D721Med (cell line): ENCODE data around the gene SCN9A.

Experiments used
- DNase-seq: peaks from one replicate; pipeline ENCODE4 v3.0.0; 2011; ENCODE audit warnings: low spot score; ENCODE audit not compliant: insufficient read length
- FAIRE-seq: peaks from 2 replicates; lab custom pipeline; 2011; peaks lifted over from hg19 to GRCh38; lab: Jason Lieb, UNC
- CTCF ChIP-seq: IDR thresholded peaks from 2 replicates; pipeline ENCODE4 v1.5.1; 2012; ENCODE audit warnings: mild to moderate bottlenecking, control low read depth; ENCODE audit not compliant: insufficient read depth; ENCODE audit errors: missing control alignments

The SCN9A gene

GRCh38 chr2:166335284-166335683 lies 40.5 kb downstream of the SCN9A start:
- DNase-seq = no peak
- no peak for TF ChIP-seq CTCF
- FAIRE-seq = no peak

GRCh38 chr2:166334805-166335204 lies 40.9 kb downstream of the SCN9A start:
- no peak for TF ChIP-seq CTCF
- DNase-seq (no peak), FAIRE-seq (no peak)

- no peak for DNase-seq
- no peak for TF ChIP-seq CTCF
- FAIRE-seq = no peak
Observed at GRCh38 chr2:166333801-166334200, 41.9 kb downstream of the SCN9A start.

GRCh38 chr2:166332106-166332505 lies 43.6 kb downstream of the SCN9A start:
- no peak for FAIRE-seq
- TF ChIP-seq CTCF = no peak
- DNase-seq = no peak

GRCh38 chr2:166331468-166331867 lies 44.3 kb downstream of the SCN9A start:
- no peak for TF ChIP-seq CTCF
- DNase-seq (no peak), FAIRE-seq (no peak)

- DNase-seq (no peak), FAIRE-seq (no peak)
- no peak for TF ChIP-seq CTCF
Observed at GRCh38 chr2:166329465-166329864, 46.3 kb downstream of the SCN9A start.

- no peak for TF ChIP-seq CTCF
- FAIRE-seq = no peak
- DNase-seq = no peak
Observed at GRCh38 chr2:166328147-166328546, 47.6 kb downstream of the SCN9A start.
